Right lobe of liver (tissue), 4 donors: Measurements from ENCODE around the gene PAAF1.

Source experiments
- CTCF ChIP-seq, 4 donors: fragments of 200-600 bp in 3 of 4; fragments of 450-650 bp in 1 of 4; IDR thresholded peaks; one replicate each; pipeline versions ENCODE4 v1.5.1 to v1.8.0; 2016 to 2022; ENCODE audit warnings: antibody characterized with exemption in 4 of 4, mild to moderate bottlenecking in 2 of 4
- POLR2A ChIP-seq: fragments of 450-650 bp; IDR thresholded peaks from one replicate; pipeline ENCODE4 v1.6.1; 2017; ENCODE audit warnings: antibody characterized with exemption, mild to moderate bottlenecking
- donor health status: DM: no; HTN: no; CAD: no.
- donor health status: DM: no; HTN: no; CAD: no.
- donor health status: DM: no; HTN: yes; CAD: no.

GRCh38 chr11:73854680-73855079 lies 22.1 kb upstream of the PAAF1 start:
- TF ChIP-seq POLR2A (no peak), CTCF (IDR thresholded peaks at IDR 0.05) (no peak)
